GM06990 (cell line): ENCODE results near the gene NPAS3.

ENCODE experiments used
- DNase-seq: peaks from one replicate; pipeline ENCODE4 v3.0.0-alpha.2; 2011; ENCODE audit not compliant: insufficient read length; ENCODE audit errors: extremely low read depth
- H3K27me3 ChIP-seq: replicated peaks from 2 replicates; pipeline ENCODE4 v1.6.0; 2011; ENCODE audit warnings: low read length; ENCODE audit not compliant: control insufficient read depth, insufficient read depth
- H3K36me3 ChIP-seq: 2 replicates; pipeline ENCODE4 v1.5.1; 2011; ENCODE audit warnings: low read length; ENCODE audit not compliant: control insufficient read depth, insufficient read depth
- H3K4me3 ChIP-seq: replicated peaks from 2 replicates; pipeline ENCODE4 v1.5.1; 2011; ENCODE audit warnings: low read depth, mild to moderate bottlenecking, control low read depth, low read length
- CTCF ChIP-seq: IDR thresholded peaks from 2 replicates; pipeline ENCODE4 v1.5.1; 2011; ENCODE audit warnings: low read length, control low read depth, mild to moderate bottlenecking, inconsistent platforms; ENCODE audit not compliant: insufficient read depth, poor library complexity, severe bottlenecking

Gene NPAS3

GRCh38 chr14:33661101-33661500 lies 722.4 kb downstream of the NPAS3 start:
- TF ChIP-seq CTCF, result no peak
- H3K4me3 ChIP-seq, result no peak overlapping the region
- H3K36me3 ChIP-seq, result no peaks in the 10 kb centered on the region
- no peak for DNase-seq
- H3K27me3 ChIP-seq, result no peaks in the 10 kb centered on the region

GRCh38 chr14:33668066-33668465 lies 729.4 kb downstream of the NPAS3 start:
- Histone ChIP-seq H3K36me3 (no peaks in the 10 kb centered on the region), H3K27me3 (no peaks in the 10 kb centered on the region), H3K4me3 (no peak overlapping the region)
- DNase-seq, result no peak
- TF ChIP-seq CTCF, result no peak

- no peaks in the 10 kb centered on the region for H3K36me3 ChIP-seq
- DNase-seq, result no peak
- no peak for TF ChIP-seq CTCF
- H3K27me3 ChIP-seq, result no peaks in the 10 kb centered on the region; the same call in 1 of the 2 replicates
- H3K4me3 ChIP-seq, result no peak overlapping the region
These were observed 730.4 kb downstream of the NPAS3 start for GRCh38 chr14:33669111-33669510.

GRCh38 chr14:33670235-33670634 lies 731.6 kb downstream of the NPAS3 start:
- H3K36me3 ChIP-seq, result no peaks in the 10 kb centered on the region
- no peaks in the 10 kb centered on the region; the same call in 1 of the 2 replicates for H3K27me3 ChIP-seq
- no peak for DNase-seq
- H3K4me3 ChIP-seq, result no peak overlapping the region
- TF ChIP-seq CTCF, result no peak

GRCh38 chr14:33671556-33671955 lies 732.9 kb downstream of the NPAS3 start:
- TF ChIP-seq CTCF, result no peak
- Histone ChIP-seq H3K36me3 (no peaks in the 10 kb centered on the region), H3K27me3 (no peaks in the 10 kb centered on the region; the same call in 1 of the 2 replicates), H3K4me3 (no peak overlapping the region)
- DNase-seq, result no peak

- no peak for TF ChIP-seq CTCF
- H3K27me3 ChIP-seq, result no peaks in the 10 kb centered on the region; the same call in 1 of the 2 replicates
- no peaks in the 10 kb centered on the region for H3K36me3 ChIP-seq
- DNase-seq, result no peak
- H3K4me3 ChIP-seq, result no peak overlapping the region
These were observed 736.2 kb downstream of the NPAS3 start for GRCh38 chr14:33674927-33675326.
